IMR-90 (cell line): ENCODE data around the gene SAMD7. TPM values are rescaled to one million over a fixed set of nuclear protein-coding genes. Genes with fewer than 3 reads are reported as not detected.

Experiments
- ATAC-seq: fragments of 200-7000 bp; cut with Tn5 transposase; 2 replicates; pipeline ENCODE4 v1.9.1; 2020; ENCODE audit warnings: low read depth, mild to moderate bottlenecking, moderate library complexity
- BruUV-seq: library from RNA; stranded (reverse); fragments of 400-500 nt; replicated peaks from 2 replicates; lab custom pipeline; 2021; lab: Mats Ljungman, UMichigan
- CTCF ChIA-PET: fragments of 300-600 bp; formaldehyde crosslinking; extraction: SDS; loops from one replicate; lab custom pipeline; 2021; ENCODE audit warnings: antibody characterized with exemption; lab: Yijun Ruan, JAX
- POLR2A ChIA-PET: fragments of 300-600 bp; sonication (Branson Sonifier 250); formaldehyde crosslinking; loops from one replicate; lab custom pipeline; 2022; ENCODE audit warnings: antibody characterized with exemption; ENCODE audit not compliant: unreplicated experiment; lab: Charles Lee
- DNase-seq: peaks from one replicate; pipeline ENCODE4 v3.0.0; 2013
- H2AFZ ChIP-seq: replicated peaks from 2 replicates; pipeline ENCODE3; 2013; ENCODE audit warnings: low read length, mild to moderate bottlenecking; ENCODE audit not compliant: poor library complexity
- H2AK5ac ChIP-seq: 2 replicates; pipeline ENCODE4 v1.6.1; 2013; ENCODE audit warnings: low read depth, low read length, inconsistent platforms
- H2AK9ac ChIP-seq: replicated peaks from 2 replicates; pipeline ENCODE3; 2013; ENCODE audit warnings: mild to moderate bottlenecking, low read depth, low read length, moderate library complexity; ENCODE audit not compliant: poor library complexity
- H2BK120ac ChIP-seq: 2 replicates; pipeline ENCODE4 v1.6.1; 2013; ENCODE audit warnings: low read depth, low read length, inconsistent platforms
- H2BK15ac ChIP-seq: 3 replicates; pipeline ENCODE4 v1.6.1; 2013; ENCODE audit warnings: low read depth, low read length, inconsistent platforms
- H2BK20ac ChIP-seq: 2 replicates; pipeline ENCODE4 v1.6.1; 2013; ENCODE audit warnings: low read depth, mild to moderate bottlenecking, inconsistent platforms, low read length, moderate library complexity
- H2BK5ac ChIP-seq: 2 replicates; pipeline ENCODE4 v1.6.1; 2013; ENCODE audit warnings: mild to moderate bottlenecking, low read depth, low read length, inconsistent platforms; ENCODE audit not compliant: poor library complexity, severe bottlenecking
- H3K14ac ChIP-seq: replicated peaks from 2 replicates; pipeline ENCODE4 v1.6.1; 2013; ENCODE audit warnings: low read depth, low read length, inconsistent platforms
- H3K18ac ChIP-seq: 2 replicates; pipeline ENCODE4 v1.6.1; 2013; ENCODE audit warnings: low read depth, low read length, control low read depth
- H3K23ac ChIP-seq: 2 replicates; pipeline ENCODE4 v1.6.1; 2013; ENCODE audit warnings: low read depth, low read length, inconsistent platforms
- H3K27ac ChIP-seq: 2 replicates; pipeline ENCODE4 v1.5.1; 2013; ENCODE audit warnings: mild to moderate bottlenecking, control low read depth, low read length; ENCODE audit not compliant: insufficient read depth
- H3K27me3 ChIP-seq: 2 replicates; pipeline ENCODE4 v1.6.1; 2013; ENCODE audit warnings: low read length; ENCODE audit not compliant: control insufficient read depth, insufficient read depth
- H3K36me3 ChIP-seq: 2 replicates; pipeline ENCODE4 v1.6.1; 2013; ENCODE audit warnings: low read length, mixed read lengths; ENCODE audit not compliant: control insufficient read depth, insufficient read depth
- H3K4ac ChIP-seq: 2 replicates; pipeline ENCODE4 v1.6.1; 2013; ENCODE audit warnings: low read depth, low read length, inconsistent platforms
- H3K4me1 ChIP-seq: 2 replicates; pipeline ENCODE4 v1.6.1; 2013; ENCODE audit warnings: low read length, mixed read lengths; ENCODE audit not compliant: control insufficient read depth, insufficient read depth
- H3K4me2 ChIP-seq: 2 replicates; pipeline ENCODE4 v1.6.1; 2013; ENCODE audit warnings: low read depth, mild to moderate bottlenecking, control low read depth, low read length, moderate library complexity
- H3K4me3 ChIP-seq: 2 replicates; pipeline ENCODE4 v1.5.1; 2013; ENCODE audit warnings: low read depth, mild to moderate bottlenecking, control low read depth, low read length, moderate library complexity; ENCODE audit not compliant: insufficient read depth
- H3K56ac ChIP-seq: 2 replicates; pipeline ENCODE4 v1.6.1; 2013; ENCODE audit warnings: low read length, inconsistent platforms; ENCODE audit not compliant: insufficient read depth; ENCODE audit errors: extremely low read depth
- H3K79me1 ChIP-seq, 2 experiments: 2 replicates each; pipeline ENCODE4 v1.6.1; 2013; ENCODE audit warnings: low read length in 2 of 2, inconsistent platforms in 1 of 2, low read depth in 1 of 2
- H3K9ac ChIP-seq: 2 replicates; pipeline ENCODE4 v1.6.1; 2013; ENCODE audit warnings: low read depth, low read length, control low read depth
- H3K9me1 ChIP-seq: 2 replicates; pipeline ENCODE4 v1.6.1; 2013; ENCODE audit warnings: low read length, inconsistent platforms; ENCODE audit not compliant: insufficient read depth
- H3K9me3 ChIP-seq: 2 replicates; pipeline ENCODE4 v1.6.1; 2013; ENCODE audit warnings: low read length; ENCODE audit not compliant: control insufficient read depth, insufficient read depth
- H4K20me1 ChIP-seq: 2 replicates; pipeline ENCODE4 v1.6.1; 2013; ENCODE audit warnings: low read length, inconsistent platforms; ENCODE audit not compliant: insufficient read depth
- H4K5ac ChIP-seq: 2 replicates; pipeline ENCODE4 v1.6.1; 2013; ENCODE audit warnings: mild to moderate bottlenecking, low read depth, low read length, control low read depth
- H4K8ac ChIP-seq, 2 experiments: 2 replicates each; pipeline ENCODE4 v1.6.1; 2013; ENCODE audit warnings: low read depth in 2 of 2, low read length in 2 of 2, control low read depth in 1 of 2, inconsistent platforms in 1 of 2
- H4K91ac ChIP-seq: 2 replicates; pipeline ENCODE4 v1.6.1; 2013; ENCODE audit warnings: low read depth, low read length, inconsistent platforms; ENCODE audit not compliant: insufficient read depth
- BHLHE40 ChIP-seq: fragments of 150-350 bp; IDR thresholded peaks from 2 replicates; pipeline ENCODE4 v1.6.1; 2016; ENCODE audit warnings: mild to moderate bottlenecking, low read depth, low read length
- CEBPB ChIP-seq: IDR thresholded peaks from 2 replicates; pipeline ENCODE4 v1.6.1; 2012; ENCODE audit warnings: low read depth, low read length, improper control_type of control experiment
- CHD1 ChIP-seq: IDR thresholded peaks from 2 replicates; pipeline ENCODE4 v1.6.1; 2012; ENCODE audit warnings: low read depth, low read length, improper control_type of control experiment
- CTCF ChIP-seq: conservative IDR thresholded peaks from 2 replicates; pipeline ENCODE4 v1.5.1; 2012; ENCODE audit warnings: mild to moderate bottlenecking, low read depth, low read length, improper control_type of control experiment
- ELK1 ChIP-seq: fragments of 150-350 bp; IDR thresholded peaks from 2 replicates; pipeline ENCODE4 v1.6.1; 2016; ENCODE audit warnings: low read depth, mild to moderate bottlenecking, low read length, moderate library complexity, borderline replicate concordance
- FOS ChIP-seq: fragments of 150-350 bp; IDR thresholded peaks from 2 replicates; pipeline ENCODE4 v1.6.1; 2016; ENCODE audit warnings: low read depth, low read length
- MAFK ChIP-seq: IDR thresholded peaks from 2 replicates; pipeline ENCODE4 v1.6.1; 2012; ENCODE audit warnings: low read depth, low read length, improper control_type of control experiment
- MAZ ChIP-seq: IDR thresholded peaks from 2 replicates; pipeline ENCODE4 v1.6.1; 2012; ENCODE audit warnings: low read depth, mild to moderate bottlenecking, low read length, improper control_type of control experiment, moderate library complexity, borderline replicate concordance
- MXI1 ChIP-seq: IDR thresholded peaks from 2 replicates; pipeline ENCODE4 v1.6.1; 2012; ENCODE audit warnings: low read depth, mild to moderate bottlenecking, low read length, moderate library complexity, borderline replicate concordance
- NFE2L2 ChIP-seq: fragments of 150-350 bp; IDR thresholded peaks from 2 replicates; pipeline ENCODE4 v1.6.1; 2016; ENCODE audit warnings: low read depth, mild to moderate bottlenecking, low read length
- POLR2A ChIP-seq: IDR thresholded peaks from 2 replicates; pipeline ENCODE4 v1.6.1; 2012; ENCODE audit warnings: mild to moderate bottlenecking, low read depth, low read length
- RAD21 ChIP-seq: IDR thresholded peaks from 2 replicates; pipeline ENCODE4 v1.6.1; 2012; ENCODE audit warnings: low read length, improper control_type of control experiment
- RCOR1 ChIP-seq: IDR thresholded peaks from 2 replicates; pipeline ENCODE4 v1.6.1; 2012; ENCODE audit warnings: mild to moderate bottlenecking, low read length, improper control_type of control experiment; ENCODE audit not compliant: insufficient replicate concordance
- RFX5 ChIP-seq: IDR thresholded peaks from 2 replicates; pipeline ENCODE4 v1.8.0; 2012; ENCODE audit warnings: low read depth, mild to moderate bottlenecking, low read length, moderate library complexity
- SMC3 ChIP-seq: fragments of 150-350 bp; IDR thresholded peaks from 2 replicates; pipeline ENCODE4 v1.6.1; 2016; ENCODE audit warnings: low read depth, mild to moderate bottlenecking, antibody characterized with exemption, low read length, moderate library complexity
- USF2 ChIP-seq: fragments of 150-350 bp; IDR thresholded peaks from 2 replicates; pipeline ENCODE4 v1.6.1; 2017; ENCODE audit warnings: mild to moderate bottlenecking, antibody characterized with exemption, low read length, low read depth
- WGBS, 2 experiments: methylation state at CpG; one replicate each; pipeline versions ENCODE4 v1.1.5 to v1.1.7; 2013; ENCODE audit warnings: missing lambda C conversion rate in 2 of 2; ENCODE audit not compliant: insufficient read length in 1 of 2; ENCODE audit errors: extremely low coverage in 2 of 2; 5-methylcytosine and 5-hydroxymethylcytosine counted together
- dilution Hi-C: fragments of 300-500 bp; cut with HindIII; formaldehyde crosslinking; loops from one replicate; pipeline ENCODE4 v1.14.3; 2018; ENCODE audit warnings: low sequenced_read_pairs; ENCODE audit not compliant: unreplicated experiment
- in situ Hi-C: fragments of 300-500 bp; cut with MboI; formaldehyde crosslinking; loops from 3 replicates; pipeline ENCODE4 v1.14.3; 2019; ENCODE audit warnings: low sequenced_read_pairs, inconsistent platforms, mixed read lengths
- intact Hi-C: fragments of 100-400 bp; cut with micrococcal nuclease; formaldehyde crosslinking; loops from 2 replicates; pipeline ENCODE4 v1.10.0; 2022
- polyA plus RNA-seq, 3 experiments: library from polyadenylated mRNA; depleted of rRNA; stranded (reverse); fragments of >200 nt; gene quantifications; 2 replicates each; pipeline ENCODE4 v1.2.3, GENCODE V29; 2012; ENCODE audit warnings: low replicate concordance in 1 of 3
- total RNA-seq: library from RNA; depleted of rRNA; stranded (reverse); fragments of >200 nt; gene quantifications from 2 replicates; pipeline ENCODE4 v1.2.3, GENCODE V29; 2012

The SAMD7 gene
- total and polyA plus RNA-seq, 2 of the 4 experiments (the other 2 are of a cell fraction) = not detected

GRCh38 chr3:169952045-169952444 lies 40.7 kb downstream of the SAMD7 start:
- ATAC-seq = no peak
- CTCF ChIA-PET = no interaction called here

More at GRCh38 chr3:169952045-169952444, 40.7 kb downstream of the SAMD7 start:
- Histone ChIP-seq H4K8ac (no peak overlapping the region), H3K9ac (no peak overlapping the region), H2AFZ (no peak overlapping the region), H2AK9ac (no peak overlapping the region), H3K14ac (no peak overlapping the region), H3K23ac (no peak overlapping the region), H2BK15ac (no peak overlapping the region), H3K27ac (no peak overlapping the region), H4K5ac (no peak overlapping the region), H3K4me2 (no peak overlapping the region), H3K79me1 (no peaks in the 10 kb centered on the region), H4K91ac (no peak overlapping the region), H2BK20ac (no peak overlapping the region), H3K4ac (no peak overlapping the region), H3K27me3 (peaks cover 28% of the 10 kb centered on the region), H3K56ac (no peak overlapping the region), H3K9me3 (no peaks in the 10 kb centered on the region), H4K20me1 (no peaks in the 10 kb centered on the region), H3K4me1 (no peaks in the 10 kb centered on the region), H3K36me3 (no peaks in the 10 kb centered on the region), H3K18ac (no peak overlapping the region), H2BK120ac (no peak overlapping the region), H2AK5ac (no peak overlapping the region), H2BK5ac (no peak overlapping the region), H3K9me1 (no peaks in the 10 kb centered on the region), H3K4me3 (no peak overlapping the region)
- no CpG with 5 or more reads among the region's 1 CpG for WGBS, 2 experiments
- dilution Hi-C loops (no loop called here), intact Hi-C loops (no loop called here), in situ Hi-C loops (no loop called here)
- DNase-seq = no peak
- BruUV-seq = no TSS peak
- POLR2A ChIA-PET = no interaction called here
- TF ChIP-seq MAZ (no peak), MXI1 (no peak), FOS (no peak), SMC3 (no peak), RFX5 (no peak), ELK1 (no peak), BHLHE40 (no peak), CEBPB (no peak), CHD1 (no peak), RAD21 (no peak), MAFK (no peak), POLR2A (no peak), NFE2L2 (no peak), USF2 (no peak), CTCF (no peak), RCOR1 (no peak)
